Measurements from ENCODE around the gene DIAPH3.

GRCh38 chr13:60044321-60044720, 119.4 kb downstream of the DIAPH3 start:
- TF ChIP-seq, protein P1, sequence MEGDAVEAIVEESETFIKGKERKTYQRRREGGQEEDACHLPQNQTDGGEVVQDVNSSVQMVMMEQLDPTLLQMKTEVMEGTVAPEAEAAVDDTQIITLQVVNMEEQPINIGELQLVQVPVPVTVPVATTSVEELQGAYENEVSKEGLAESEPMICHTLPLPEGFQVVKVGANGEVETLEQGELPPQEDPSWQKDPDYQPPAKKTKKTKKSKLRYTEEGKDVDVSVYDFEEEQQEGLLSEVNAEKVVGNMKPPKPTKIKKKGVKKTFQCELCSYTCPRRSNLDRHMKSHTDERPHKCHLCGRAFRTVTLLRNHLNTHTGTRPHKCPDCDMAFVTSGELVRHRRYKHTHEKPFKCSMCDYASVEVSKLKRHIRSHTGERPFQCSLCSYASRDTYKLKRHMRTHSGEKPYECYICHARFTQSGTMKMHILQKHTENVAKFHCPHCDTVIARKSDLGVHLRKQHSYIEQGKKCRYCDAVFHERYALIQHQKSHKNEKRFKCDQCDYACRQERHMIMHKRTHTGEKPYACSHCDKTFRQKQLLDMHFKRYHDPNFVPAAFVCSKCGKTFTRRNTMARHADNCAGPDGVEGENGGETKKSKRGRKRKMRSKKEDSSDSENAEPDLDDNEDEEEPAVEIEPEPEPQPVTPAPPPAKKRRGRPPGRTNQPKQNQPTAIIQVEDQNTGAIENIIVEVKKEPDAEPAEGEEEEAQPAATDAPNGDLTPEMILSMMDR (IDR thresholded peaks at IDR 0.05) = no peak
- TF ChIP-seq EP300 (IDR thresholded peaks at IDR 0.05) (no peak), POLR2A (IDR thresholded peaks at IDR 0.05) (no peak)
